Keratinocyte (primary cell): ENCODE data around the gene ZFPM1. TPM values are rescaled to one million over a fixed set of nuclear protein-coding genes. Genes with fewer than 3 reads are reported as not detected.

ENCODE experiments used
- DNase-seq: peaks from one replicate; pipeline ENCODE4 v3.0.0-alpha.2; 2011; ENCODE audit warnings: low read depth, missing footprints, low spot score
- FAIRE-seq: peaks from 2 replicates; lab custom pipeline; 2011; peaks lifted over from hg19 to GRCh38; lab: Jason Lieb, UNC
- H2AFZ ChIP-seq: 2 replicates; pipeline ENCODE4 v1.6.0; 2012; ENCODE audit warnings: low read length, control low read depth, inconsistent platforms; ENCODE audit not compliant: control insufficient read depth
- H3K27ac ChIP-seq: 2 replicates; pipeline ENCODE4 v1.5.1; 2011; ENCODE audit warnings: low read length; ENCODE audit not compliant: control insufficient read depth, insufficient read depth
- H3K27me3 ChIP-seq: 3 replicates; pipeline ENCODE4 v1.6.0; 2011; ENCODE audit warnings: low read length; ENCODE audit not compliant: control insufficient read depth, insufficient read depth; ENCODE audit errors: extremely low read depth
- H3K36me3 ChIP-seq, 2 experiments: 2 replicates in 1 of 2; 3 replicates in 1 of 2; pipeline ENCODE4 v1.5.1; 2011; ENCODE audit warnings: low read length in 2 of 2, mild to moderate bottlenecking in 1 of 2; ENCODE audit not compliant: control insufficient read depth in 2 of 2, insufficient read depth in 2 of 2; ENCODE audit errors: extremely low read depth in 1 of 2
- H3K4me1 ChIP-seq: 3 replicates; pipeline ENCODE4 v1.5.1; 2011; ENCODE audit warnings: low read length; ENCODE audit not compliant: control insufficient read depth, insufficient read depth; ENCODE audit errors: extremely low read depth
- H3K4me2 ChIP-seq: 3 replicates; pipeline ENCODE4 v1.6.0; 2011; ENCODE audit warnings: low read depth, low read length; ENCODE audit not compliant: control insufficient read depth, insufficient read depth; ENCODE audit errors: extremely low read depth
- H3K4me3 ChIP-seq, 3 experiments: fragments of 200-600 bp in 1 of 3; sonication (generic) in 1 of 3; 2 replicates in 2 of 3; 3 replicates in 1 of 3; pipeline ENCODE4 v1.5.1; 2011 to 2016; ENCODE audit warnings: low read length in 3 of 3, mild to moderate bottlenecking in 3 of 3, control low read depth in 2 of 3, inconsistent platforms in 1 of 3, low read depth in 1 of 3, mixed read lengths in 1 of 3, mixed run types in 1 of 3, moderate library complexity in 1 of 3; ENCODE audit not compliant: control insufficient read depth in 2 of 3, insufficient read depth in 2 of 3; ENCODE audit errors: extremely low read depth in 1 of 3
- H3K79me2 ChIP-seq: 2 replicates; pipeline ENCODE4 v1.6.0; 2012; ENCODE audit warnings: low read length; ENCODE audit not compliant: control insufficient read depth, insufficient read depth
- H3K9ac ChIP-seq: 3 replicates; pipeline ENCODE4 v1.6.0; 2011; ENCODE audit warnings: low read length; ENCODE audit not compliant: control insufficient read depth, insufficient read depth; ENCODE audit errors: extremely low read depth
- H3K9me1 ChIP-seq: 3 replicates; pipeline ENCODE4 v1.6.0; 2011; ENCODE audit warnings: low read length; ENCODE audit not compliant: control insufficient read depth, insufficient read depth; ENCODE audit errors: extremely low read depth
- H3K9me3 ChIP-seq: 2 replicates; pipeline ENCODE4 v1.5.1; 2012; ENCODE audit warnings: low read depth, low read length; ENCODE audit not compliant: control insufficient read depth
- H4K20me1 ChIP-seq: 3 replicates; pipeline ENCODE4 v1.6.0; 2011; ENCODE audit warnings: low read length; ENCODE audit not compliant: control insufficient read depth, insufficient read depth; ENCODE audit errors: extremely low read depth
- CTCF ChIP-seq, 3 experiments: IDR thresholded peaks in 1 of 3; conservative IDR thresholded peaks in 1 of 3; optimal IDR thresholded peaks in 1 of 3; 2 replicates in 2 of 3; 3 replicates in 1 of 3; pipeline versions ENCODE3 to v1.5.1; 2011; ENCODE audit warnings: low read length in 3 of 3, mild to moderate bottlenecking in 3 of 3, moderate library complexity in 2 of 3, control low read depth in 1 of 3, inconsistent platforms in 1 of 3; ENCODE audit not compliant: insufficient read depth in 2 of 3; ENCODE audit errors: extremely low read depth in 1 of 3
- EZH2 ChIP-seq: IDR thresholded peaks from one replicate; pipeline ENCODE4 v1.6.1; 2012; ENCODE audit warnings: inconsistent platforms, mild to moderate bottlenecking, low read length, moderate library complexity
- dilution Hi-C: fragments of 300-500 bp; cut with MboI; formaldehyde crosslinking; loops from one replicate; pipeline ENCODE4 v1.7.0; 2020; ENCODE audit warnings: low sequenced_read_pairs; ENCODE audit not compliant: extremely low pct_ligation_motif_present
- polyA plus RNA-seq, 5 experiments: library from polyadenylated mRNA; depleted of rRNA in 3 of 5; stranded (reverse) in 3 of 5; stranded (forward) in 1 of 5; unstranded in 1 of 5; fragments of >200 nt; gene quantifications; 1 replicate in 1 of 5; 2 replicates in 3 of 5; 3 replicates in 1 of 5; pipeline versions ENCODE4 v1.2.1 to v1.2.3, GENCODE V29; 2011 to 2012; ENCODE audit warnings: missing spikeins in 2 of 5, low read depth in 1 of 5, low replicate concordance in 1 of 5

Gene ZFPM1
- polyA plus RNA-seq, 1 donor (not counting 4 experiments of a cell fraction or from before 2014, with no cell fraction given), result 0.42 TPM

GRCh38 chr16:88486398-88487123 lies 33.5 kb downstream of the ZFPM1 start:
- H3K4me2 ChIP-seq, result no peak overlapping the region
- H3K27ac ChIP-seq, result no peak overlapping the region
- H3K79me2 ChIP-seq, result peaks cover 2% of the 10 kb centered on the region
- TF ChIP-seq EZH2 (no peak), CTCF (optimal IDR thresholded peaks at IDR 0.05 in 1 of 3, IDR thresholded peaks at IDR 0.05 in 1 of 3, conservative IDR thresholded peaks at IDR 0.05 in 1 of 3; ENCODE audit: extremely low read depth in 1 of 3, insufficient read depth in 2 of 3, low read length in 3 of 3) (no peak)
- H3K4me3 ChIP-seq, result no peak overlapping the region
- no peaks in the 10 kb centered on the region for H3K27me3 ChIP-seq
- H4K20me1 ChIP-seq, result no peaks in the 10 kb centered on the region
- no peak overlapping the region for H2AFZ ChIP-seq
- H3K4me1 ChIP-seq, result no peaks in the 10 kb centered on the region
- H3K9me1 ChIP-seq, result no peaks in the 10 kb centered on the region
- H3K36me3 ChIP-seq, result peaks cover 0 to 12% of the 10 kb centered on the region in 2 experiments
- no peaks in the 10 kb centered on the region for H3K9me3 ChIP-seq
- no peak for FAIRE-seq
- no peak for DNase-seq
- dilution Hi-C loops, result no loop called here
- no peak overlapping the region for H3K9ac ChIP-seq

GRCh38 chr16:88487124-88487432 lies 34.0 kb downstream of the ZFPM1 start:
- no peaks in the 10 kb centered on the region for H3K9me1 ChIP-seq
- dilution Hi-C loops, result no loop called here
- H3K36me3 ChIP-seq, result peaks cover 0 to 13% of the 10 kb centered on the region in 2 experiments
- no peaks in the 10 kb centered on the region for H3K27me3 ChIP-seq
- no peak overlapping the region for H2AFZ ChIP-seq
- H3K4me1 ChIP-seq, result no peaks in the 10 kb centered on the region
- H3K79me2 ChIP-seq, result peaks cover 2% of the 10 kb centered on the region
- no peak overlapping the region for H3K4me2 ChIP-seq
- DNase-seq (no peak), FAIRE-seq (no peak)
- no peak overlapping the region for H3K4me3 ChIP-seq
- no peak for TF ChIP-seq EZH2
- TF ChIP-seq CTCF (optimal IDR thresholded peaks at IDR 0.05 in 1 of 3, IDR thresholded peaks at IDR 0.05 in 1 of 3, conservative IDR thresholded peaks at IDR 0.05 in 1 of 3; ENCODE audit: extremely low read depth in 1 of 3, insufficient read depth in 2 of 3, low read length in 3 of 3), result no peak
- H3K9ac ChIP-seq, result no peak overlapping the region
- no peak overlapping the region for H3K27ac ChIP-seq
- H4K20me1 ChIP-seq, result no peaks in the 10 kb centered on the region
- no peaks in the 10 kb centered on the region for H3K9me3 ChIP-seq
